Prostate gland (tissue), 2 donors: ENCODE data around the gene GAN. TPM values are rescaled to one million over a fixed set of nuclear protein-coding genes. Genes with fewer than 3 reads are reported as not detected.
"Not testable (repeated sequence)": the region's sequence is repeated elsewhere in the genome, so short reads cannot be mapped to it uniquely, and the experiment has no call there.

ENCODE experiments used
- DNase-seq: peaks from one replicate; pipeline ENCODE4 v3.0.0-alpha.2; 2019; ENCODE audit warnings: low spot score
- H3K27ac ChIP-seq, 2 donors: fragments of 200-600 bp; sonication (generic); 2 replicates each; pipeline ENCODE4 v1.5.1; 2017 to 2019
- H3K27me3 ChIP-seq: fragments of 200-600 bp; sonication (generic); replicated peaks from 2 replicates; pipeline ENCODE4 v1.5.1; 2019; ENCODE audit not compliant: insufficient read depth
- H3K36me3 ChIP-seq, 2 donors: fragments of 200-600 bp; sonication (generic); 1 replicate in 1 of 2; 2 replicates in 1 of 2; pipeline versions ENCODE4 v1.5.1 to v1.8.1; 2017 to 2019
- H3K4me1 ChIP-seq: fragments of 200-600 bp; sonication (generic); replicated peaks from 2 replicates; pipeline ENCODE4 v1.5.1; 2019
- H3K4me3 ChIP-seq, 2 donors: fragments of 200-600 bp; sonication (generic); 2 replicates each; pipeline ENCODE4 v1.5.1; 2017 to 2019
- H3K9me3 ChIP-seq: fragments of 200-600 bp; sonication (generic); 2 replicates; pipeline ENCODE4 v1.5.1; 2017
- CTCF ChIP-seq, 4 experiments: fragments of 200-600 bp in 2 of 4; fragments of 450-650 bp in 2 of 4; sonication (generic) in 2 of 4; IDR thresholded peaks; 1 replicate in 3 of 4; 2 replicates in 1 of 4; pipeline ENCODE4 v1.5.1; 2016 to 2019; ENCODE audit warnings: antibody characterized with exemption in 4 of 4, mild to moderate bottlenecking in 2 of 4, moderate library complexity in 2 of 4
- POLR2A ChIP-seq: fragments of 450-650 bp; IDR thresholded peaks from one replicate; pipeline ENCODE4 v1.6.1; 2016; ENCODE audit warnings: antibody characterized with exemption, mild to moderate bottlenecking
- POLR2AphosphoS5 ChIP-seq: sonication (generic); formaldehyde crosslinking; IDR thresholded peaks from one replicate; pipeline ENCODE4 v1.6.1; 2017; ENCODE audit warnings: antibody characterized with exemption
- WGBS: methylation state at CpG from one replicate; pipeline ENCODE4 v1.1.5; 2018; 5-methylcytosine and 5-hydroxymethylcytosine counted together
- intact Hi-C: fragments of 100-400 bp; cut with DNase I; formaldehyde crosslinking; loops from one replicate; pipeline ENCODE4 v1.14.2; 2022
- total RNA-seq, 2 donors: library from RNA; depleted of rRNA; stranded (reverse); fragments of >200 nt; gene quantifications; one replicate each; pipeline ENCODE4 v1.1.0, GENCODE V29; 2016

The GAN gene
- total RNA-seq, 2 donors from 2014 or later, result 8.2 to 10.1 TPM

GRCh38 chr16:81403601-81404391, 89.0 kb downstream of the GAN start:
- Histone ChIP-seq H3K9me3 (peaks cover 6% of the 10 kb centered on the region), H3K27ac (no peak overlapping the region), H3K4me1 (no peaks in the 10 kb centered on the region), H3K27me3 (no peaks in the 10 kb centered on the region), H3K4me3 (no peak overlapping the region), H3K36me3 (no peaks in the 10 kb centered on the region)
- TF ChIP-seq POLR2A, result no peak
- peak; percentile 92 to 98 (median 96) for TF ChIP-seq CTCF (IDR thresholded peaks at IDR 0.05)
- TF ChIP-seq POLR2AphosphoS5, result peak; percentile 70
- WGBS, result 30% methylated on average over 33 of the region's 37 CpGs
- DNase-seq, result peak; percentile 82
- intact Hi-C loops, result loop anchor here (2.0 to 5.0 kb wide), 2 partner anchors 319 to 334 kb away; no protein-coding TSS in a partner anchor

GRCh38 chr16:81405002-81405401, 90.2 kb downstream of the GAN start:
- H3K4me3 ChIP-seq, H3K27me3 ChIP-seq, H3K27ac ChIP-seq, H3K36me3 ChIP-seq, H3K9me3 ChIP-seq, DNase-seq, H3K4me1 ChIP-seq, intact Hi-C loops: not testable (repeated sequence)
- WGBS, result 96% methylated on average over 2 of the region's 2 CpGs

- Histone ChIP-seq H3K27ac (no peak overlapping the region), H3K4me3 (no peak overlapping the region), H3K36me3 (no peaks in the 10 kb centered on the region), H3K9me3 (no peaks in the 10 kb centered on the region), H3K4me1 (no peaks in the 10 kb centered on the region), H3K27me3 (no peaks in the 10 kb centered on the region)
- 84% methylated on average over 11 of the region's 11 CpGs for WGBS
- TF ChIP-seq POLR2A (no peak), CTCF (IDR thresholded peaks at IDR 0.05) (peak in 1 of 4 experiments; percentile 14)
- no peak for DNase-seq
- intact Hi-C loops, result no loop called here
Observed at GRCh38 chr16:81405702-81406113, 90.9 kb downstream of the GAN start.

GRCh38 chr16:81408409-81408950, 93.7 kb downstream of the GAN start:
- 88% methylated on average over 9 of the region's 9 CpGs for WGBS
- TF ChIP-seq POLR2A, result no peak
- no peak for TF ChIP-seq CTCF (IDR thresholded peaks at IDR 0.05)
- no peak for TF ChIP-seq POLR2AphosphoS5
- intact Hi-C loops, result no loop called here

GRCh38 chr16:81409016-81409556, 94.3 kb downstream of the GAN start:
- Histone ChIP-seq H3K4me3 (no peak overlapping the region), H3K4me1 (no peaks in the 10 kb centered on the region), H3K27ac (no peak overlapping the region), H3K9me3 (no peaks in the 10 kb centered on the region), H3K36me3 (no peaks in the 10 kb centered on the region), H3K27me3 (no peaks in the 10 kb centered on the region)
- 87% methylated on average over 13 of the region's 13 CpGs for WGBS
- no peak for TF ChIP-seq POLR2A
- no peak for TF ChIP-seq POLR2AphosphoS5
- no peak for TF ChIP-seq CTCF (IDR thresholded peaks at IDR 0.05)
- DNase-seq, result no peak
- intact Hi-C loops, result no loop called here

More at GRCh38 chr16:81408409-81408950, 93.7 kb downstream of the GAN start:
- H3K36me3 ChIP-seq, result no peaks in the 10 kb centered on the region
- no peak overlapping the region for H3K4me3 ChIP-seq
- no peaks in the 10 kb centered on the region for H3K9me3 ChIP-seq
- H3K27ac ChIP-seq, result no peak overlapping the region
- H3K4me1 ChIP-seq, result no peaks in the 10 kb centered on the region
- H3K27me3 ChIP-seq, result no peaks in the 10 kb centered on the region
- DNase-seq, result no peak
